ENCODE data around the gene DLG4.

DLG4 gene

DNA sequence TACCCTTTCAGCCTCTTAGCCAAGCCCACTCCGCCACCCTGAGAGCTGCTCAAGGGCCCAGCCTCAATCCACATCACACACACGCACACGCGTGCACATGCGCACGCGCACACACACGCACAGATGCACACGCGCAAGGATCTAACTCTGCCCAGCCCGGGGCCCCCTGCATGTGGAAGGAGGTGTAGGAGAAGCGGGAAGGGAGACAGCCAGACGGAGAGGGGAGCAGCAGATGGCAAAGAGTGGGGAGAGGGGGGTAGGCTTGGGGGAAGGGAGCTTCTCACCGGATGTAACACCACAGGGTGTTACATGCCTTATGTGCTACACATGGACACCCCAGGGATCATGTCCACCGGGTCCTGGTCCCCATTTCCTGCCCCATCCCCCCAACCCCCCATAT, 15.3 kb downstream of the DLG4 start:
- no peak for TF ChIP-seq EZH2phosphoT487 (IDR thresholded peaks at IDR 0.05; ENCODE audit: borderline replicate concordance)
- no peak for TF ChIP-seq CTCF (conservative IDR thresholded peaks at IDR 0.05; ENCODE audit: low read length)
- Histone ChIP-seq H3K27me3 (ENCODE audit: insufficient read depth, low read length, poor library complexity, severe bottlenecking) (no peaks in the 10 kb centered on the region), H3K4me1 (ENCODE audit: insufficient read depth, low read length, poor library complexity, severe bottlenecking) (no peaks in the 10 kb centered on the region), H3K36me3 (ENCODE audit: insufficient read depth, low read length) (peaks cover 28% of the 10 kb centered on the region; the same call in 1 of the 2 replicates), H3K79me2 (ENCODE audit: insufficient read depth, low read length) (no peaks in the 10 kb centered on the region), H2AFZ (ENCODE audit: low read length) (no peak overlapping the region), H3K9ac (ENCODE audit: low read depth, low read length, poor library complexity, severe bottlenecking) (no peak overlapping the region), H3K9me2 (replicated peaks; ENCODE audit: low read depth, low read length) (no peaks in the 10 kb centered on the region), H3K9me3 (ENCODE audit: insufficient read depth, low read depth, low read length) (no peaks in the 10 kb centered on the region), H4K20me1 (ENCODE audit: insufficient read depth, low read length, poor library complexity, severe bottlenecking) (peaks cover 2% of the 10 kb centered on the region), H3K4me3 (ENCODE audit: low read length, poor library complexity, severe bottlenecking) (no peak overlapping the region), H3F3A (ENCODE audit: low read depth) (no peaks in the 10 kb centered on the region), H3K4me2 (ENCODE audit: low read depth, low read length, poor library complexity, severe bottlenecking) (no peak overlapping the region)

DNA sequence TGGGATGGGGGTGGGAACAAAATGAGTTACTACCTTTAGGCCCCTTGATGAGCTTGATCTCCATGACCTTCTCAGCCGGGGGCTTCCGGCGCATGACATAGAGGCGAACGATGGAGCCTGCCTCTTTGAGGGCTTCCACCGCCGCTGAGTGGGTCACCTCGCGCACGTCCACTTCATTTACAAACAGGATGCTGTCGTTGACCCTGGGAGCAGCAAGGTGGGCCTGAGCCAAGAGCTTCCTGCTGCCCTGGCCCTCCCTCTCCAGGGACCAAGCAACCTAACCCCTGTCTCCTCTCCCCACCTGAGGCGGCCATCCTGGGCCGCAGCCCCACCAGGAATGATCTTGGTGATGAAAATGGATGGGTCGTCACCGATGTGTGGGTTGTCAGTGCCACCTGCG, 16.2 kb downstream of the DLG4 start:
- Histone ChIP-seq H2AFZ (ENCODE audit: low read length) (no peak overlapping the region), H3K79me2 (ENCODE audit: insufficient read depth, low read length) (no peaks in the 10 kb centered on the region), H3K9me3 (ENCODE audit: insufficient read depth, low read depth, low read length) (no peaks in the 10 kb centered on the region), H3K4me3 (ENCODE audit: low read length, poor library complexity, severe bottlenecking) (no peak overlapping the region), H3K9ac (ENCODE audit: low read depth, low read length, poor library complexity, severe bottlenecking) (no peak overlapping the region), H3K4me1 (ENCODE audit: insufficient read depth, low read length, poor library complexity, severe bottlenecking) (no peaks in the 10 kb centered on the region), H3K4me2 (ENCODE audit: low read depth, low read length, poor library complexity, severe bottlenecking) (no peak overlapping the region), H3K36me3 (ENCODE audit: insufficient read depth, low read length) (peaks cover 28% of the 10 kb centered on the region; the same call in 1 of the 2 replicates), H3K27me3 (ENCODE audit: insufficient read depth, low read length, poor library complexity, severe bottlenecking) (no peaks in the 10 kb centered on the region), H3K9me2 (replicated peaks; ENCODE audit: low read depth, low read length) (no peaks in the 10 kb centered on the region), H4K20me1 (ENCODE audit: insufficient read depth, low read length, poor library complexity, severe bottlenecking) (peaks cover 2% of the 10 kb centered on the region), H3F3A (ENCODE audit: low read depth) (no peaks in the 10 kb centered on the region)
- TF ChIP-seq EZH2phosphoT487 (IDR thresholded peaks at IDR 0.05; ENCODE audit: borderline replicate concordance): no peak
- TF ChIP-seq CTCF (conservative IDR thresholded peaks at IDR 0.05; ENCODE audit: low read length): no peak

DNA sequence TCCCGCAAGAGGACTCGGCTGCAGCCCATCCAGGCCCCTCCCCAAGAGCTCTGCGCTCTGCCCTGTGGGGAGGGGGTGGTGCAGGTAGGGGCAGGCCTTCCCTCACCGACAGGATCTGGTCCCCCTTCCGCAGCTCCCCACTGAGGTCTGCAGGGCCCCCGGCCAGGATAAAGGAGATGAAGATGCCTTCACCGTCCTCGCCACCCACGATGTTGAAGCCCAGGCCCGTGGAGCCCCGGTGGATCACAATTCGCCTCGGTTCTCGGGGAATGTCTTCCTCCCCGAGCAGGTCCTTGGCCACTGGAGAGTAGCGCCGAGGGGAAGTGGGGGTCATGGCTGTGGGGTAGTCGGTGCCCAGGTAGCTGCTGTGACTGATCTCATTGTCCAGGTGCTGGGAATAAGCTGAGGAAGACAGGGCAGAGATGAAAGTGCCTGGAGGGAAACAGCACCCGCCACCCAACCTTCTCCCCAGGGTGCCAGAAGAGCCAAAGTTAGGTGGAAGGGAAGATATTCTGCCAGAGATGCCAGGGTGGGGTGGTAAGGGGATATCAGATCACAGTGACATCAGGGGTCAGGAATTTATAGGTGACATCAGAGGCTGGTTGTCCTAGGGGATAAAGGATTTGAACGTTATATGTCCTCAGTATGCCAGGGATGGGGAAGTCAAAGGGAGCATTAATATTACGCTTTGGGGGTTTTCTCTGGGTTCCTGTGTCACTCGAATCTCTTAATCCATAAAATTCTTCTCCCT, 22.8 kb downstream of the DLG4 start:
- TF ChIP-seq CTCF (conservative IDR thresholded peaks at IDR 0.05; ENCODE audit: low read length) (no peak), EZH2phosphoT487 (IDR thresholded peaks at IDR 0.05; ENCODE audit: borderline replicate concordance) (no peak)
- Histone ChIP-seq H2AFZ (ENCODE audit: low read length) (no peak overlapping the region), H3K36me3 (ENCODE audit: insufficient read depth, low read length) (peaks cover 39% of the 10 kb centered on the region; the same call in 1 of the 2 replicates), H3K27me3 (ENCODE audit: insufficient read depth, low read length, poor library complexity, severe bottlenecking) (no peaks in the 10 kb centered on the region), H3K9ac (ENCODE audit: low read depth, low read length, poor library complexity, severe bottlenecking) (no peak overlapping the region), H3F3A (ENCODE audit: low read depth) (no peaks in the 10 kb centered on the region), H4K20me1 (ENCODE audit: insufficient read depth, low read length, poor library complexity, severe bottlenecking) (no peaks in the 10 kb centered on the region), H3K4me1 (ENCODE audit: insufficient read depth, low read length, poor library complexity, severe bottlenecking) (no peaks in the 10 kb centered on the region), H3K4me3 (ENCODE audit: low read length, poor library complexity, severe bottlenecking) (no peak overlapping the region), H3K9me3 (ENCODE audit: insufficient read depth, low read depth, low read length) (no peaks in the 10 kb centered on the region), H3K9me2 (replicated peaks; ENCODE audit: low read depth, low read length) (no peaks in the 10 kb centered on the region), H3K4me2 (ENCODE audit: low read depth, low read length, poor library complexity, severe bottlenecking) (no peak overlapping the region), H3K79me2 (ENCODE audit: insufficient read depth, low read length) (no peaks in the 10 kb centered on the region)

Measured in Loucy (cell line).